HuH-7 (cell line): Measurements from ENCODE around the gene ASMTL.
"Not testable (repeated sequence)": the region's sequence is repeated elsewhere in the genome, so short reads cannot be mapped to it uniquely, and the experiment has no call there.

Experiments
- DNase-seq: peaks from one replicate; pipeline ENCODE4 v3.0.0; 2011; ENCODE audit warnings: low spot score

Gene ASMTL

GRCh38 chrX:1482530-1482928, 29.8 kb upstream of the ASMTL start:
- DNase-seq = not testable (repeated sequence)

- DNase-seq = peak; percentile 44
These were observed 29.2 kb upstream of the ASMTL start for GRCh38 chrX:1481636-1482529.

GRCh38 chrX:1480082-1480785, 27.5 kb upstream of the ASMTL start:
- no peak for DNase-seq

GRCh38 chrX:1477801-1478458, 25.2 kb upstream of the ASMTL start:
- DNase-seq = no peak

- no peak for DNase-seq
These were observed 24.5 kb upstream of the ASMTL start for GRCh38 chrX:1477229-1477628.

- no peak for DNase-seq
These were observed 24.0 kb upstream of the ASMTL start for GRCh38 chrX:1476682-1477081.

GRCh38 chrX:1475881-1476280, 23.2 kb upstream of the ASMTL start:
- DNase-seq = no peak

- no peak for DNase-seq
These were observed 22.8 kb upstream of the ASMTL start for GRCh38 chrX:1475481-1475880.

GRCh38 chrX:1474593-1474992, 21.9 kb upstream of the ASMTL start:
- not testable (repeated sequence) for DNase-seq

- DNase-seq = no peak
These were observed 20.3 kb upstream of the ASMTL start for GRCh38 chrX:1472975-1473374.

GRCh38 chrX:1468250-1468772, 15.6 kb upstream of the ASMTL start:
- DNase-seq = no peak

- DNase-seq = no peak
These were observed 14.4 kb upstream of the ASMTL start for GRCh38 chrX:1466971-1467561.

- DNase-seq = no peak
These were observed 13.5 kb upstream of the ASMTL start for GRCh38 chrX:1466232-1466661.

- DNase-seq = no peak
These were observed 12.8 kb upstream of the ASMTL start for GRCh38 chrX:1465286-1466231.

GRCh38 chrX:1464971-1465285, 12.2 kb upstream of the ASMTL start:
- DNase-seq = no peak

GRCh38 chrX:1464041-1464970, 11.6 kb upstream of the ASMTL start:
- DNase-seq = no peak

- DNase-seq = no peak
These were observed 10.9 kb upstream of the ASMTL start for GRCh38 chrX:1463581-1463980.

- no peak for DNase-seq
These were observed 10.0 kb upstream of the ASMTL start for GRCh38 chrX:1462596-1463251.

- no peak for DNase-seq
These were observed 9.4 kb upstream of the ASMTL start for GRCh38 chrX:1462110-1462509.

GRCh38 chrX:1455948-1456280, 3.2 kb upstream of the ASMTL start:
- no peak for DNase-seq
